B cell (primary cell): ENCODE measurements around the gene KLHL17. TPM values are rescaled to one million over a fixed set of nuclear protein-coding genes. Genes with fewer than 3 reads are reported as not detected.

ENCODE experiments used
- ATAC-seq: fragments of 200-7000 bp; cut with Tn5 transposase; one replicate; pipeline ENCODE4 v1.10.0; 2021; ENCODE audit warnings: low read depth, mild to moderate bottlenecking, moderate number of reproducible peaks, moderate library complexity
- CTCF ChIA-PET: fragments of 350-600 bp; sonication (Branson Sonifier 250); formaldehyde crosslinking; loops from one replicate; lab custom pipeline; 2021; ENCODE audit warnings: antibody characterized with exemption, inconsistent platforms; lab: Charles Lee
- POLR2A ChIA-PET: fragments of 350-600 bp; sonication (Branson Sonifier 250); formaldehyde crosslinking; loops from one replicate; lab custom pipeline; 2021; ENCODE audit warnings: antibody characterized with exemption; lab: Charles Lee
- DNase-seq: peaks from one replicate; pipeline ENCODE4 v3.0.0; 2013
- H2AFZ ChIP-seq: 2 replicates; pipeline ENCODE4 v1.6.1; 2012; ENCODE audit warnings: mild to moderate bottlenecking, low read depth, low read length; ENCODE audit not compliant: insufficient read depth, poor library complexity, severe bottlenecking
- H3K27ac ChIP-seq, 2 donors: 1 replicate in 1 of 2; 2 replicates in 1 of 2; pipeline ENCODE4 v1.5.1; 2012 to 2013; ENCODE audit warnings: low read length in 2 of 2, mild to moderate bottlenecking in 2 of 2, moderate library complexity in 1 of 2
- H3K27me3 ChIP-seq, 4 experiments: fragments of 200-600 bp in 1 of 4; sonication (generic) in 1 of 4; replicated peaks in 1 of 4; 1 replicate in 2 of 4; 2 replicates in 2 of 4; pipeline versions ENCODE4 v1.6.1 to v1.7.0; 2013 to 2016; ENCODE audit warnings: low read length in 3 of 4, mild to moderate bottlenecking in 2 of 4, mixed read lengths in 1 of 4, moderate library complexity in 1 of 4; ENCODE audit not compliant: insufficient read depth in 4 of 4, control insufficient read depth in 3 of 4; ENCODE audit errors: control extremely low read depth in 1 of 4
- H3K36me3 ChIP-seq, 2 experiments: replicated peaks in 1 of 2; 1 replicate in 1 of 2; 2 replicates in 1 of 2; pipeline versions ENCODE4 v1.6.1 to v1.7.1; 2013; ENCODE audit warnings: low read length in 1 of 2; ENCODE audit not compliant: insufficient read depth in 2 of 2, control insufficient read depth in 1 of 2; ENCODE audit errors: control extremely low read depth in 1 of 2, extremely low read depth in 1 of 2
- H3K4me1 ChIP-seq, 2 donors: fragments of 200-600 bp in 1 of 2; sonication (generic) in 1 of 2; 1 replicate in 1 of 2; 2 replicates in 1 of 2; pipeline versions ENCODE4 v1.5.1 to v1.6.1; 2013 to 2017; ENCODE audit warnings: low read length in 2 of 2; ENCODE audit not compliant: control insufficient read depth in 2 of 2, insufficient read depth in 2 of 2
- H3K4me2 ChIP-seq: replicated peaks from 2 replicates; pipeline ENCODE3; 2012; ENCODE audit warnings: mild to moderate bottlenecking, low read depth, low read length; ENCODE audit not compliant: poor library complexity, severe bottlenecking
- H3K4me3 ChIP-seq, 5 experiments: fragments of 200-600 bp in 1 of 5; sonication (generic) in 1 of 5; 1 replicate in 3 of 5; 2 replicates in 2 of 5; pipeline versions ENCODE4 v1.5.1 to v1.7.0; 2011 to 2016; ENCODE audit warnings: low read length in 4 of 5, mild to moderate bottlenecking in 4 of 5, low read depth in 2 of 5, control low read depth in 1 of 5, moderate library complexity in 1 of 5; ENCODE audit not compliant: insufficient read depth in 1 of 5; ENCODE audit errors: control extremely low read depth in 1 of 5, extremely low read depth in 1 of 5
- H3K79me2 ChIP-seq: fragments of 200-600 bp; sonication (generic); one replicate; pipeline ENCODE4 v1.6.0; 2016; ENCODE audit warnings: low read length; ENCODE audit not compliant: control insufficient read depth, insufficient read depth
- H3K9ac ChIP-seq: fragments of 200-600 bp; sonication (generic); 2 replicates; pipeline ENCODE4 v1.6.1; 2017; ENCODE audit warnings: mild to moderate bottlenecking, low read length, moderate library complexity
- H3K9me3 ChIP-seq, 3 donors: one replicate each; pipeline versions ENCODE4 v1.6.1 to v1.7.1; 2013; ENCODE audit warnings: low read length in 2 of 3; ENCODE audit not compliant: control insufficient read depth in 2 of 3, insufficient read depth in 1 of 3; ENCODE audit errors: control extremely low read depth in 1 of 3
- H4K20me1 ChIP-seq: 2 replicates; pipeline ENCODE4 v1.6.0; 2012; ENCODE audit warnings: mild to moderate bottlenecking, low read length; ENCODE audit not compliant: insufficient read depth, control insufficient read depth, poor library complexity, severe bottlenecking
- H3K27ac Mint-ChIP-seq: one replicate; pipeline ENCODE4 v1.8.0; 2021; ENCODE audit warnings: mixed read lengths
- H3K27me3 Mint-ChIP-seq: one replicate; pipeline ENCODE4 v1.8.0; 2021; ENCODE audit warnings: mixed read lengths
- H3K4me1 Mint-ChIP-seq: one replicate; pipeline ENCODE4 v1.8.0; 2021; ENCODE audit warnings: mixed read lengths
- H3K4me3 Mint-ChIP-seq: one replicate; pipeline ENCODE4 v1.8.0; 2021; ENCODE audit warnings: mixed read lengths
- H3K9me3 Mint-ChIP-seq: one replicate; pipeline ENCODE4 v1.8.0; 2022; ENCODE audit warnings: mixed read lengths; ENCODE audit not compliant: insufficient read depth
- CTCF ChIP-seq: fragments of 200-600 bp; IDR thresholded peaks from one replicate; pipeline ENCODE4 v1.8.0; 2022; ENCODE audit warnings: antibody characterized with exemption, mild to moderate bottlenecking
- EZH2 ChIP-seq: IDR thresholded peaks from 2 replicates; pipeline ENCODE4 v1.6.1; 2012; ENCODE audit warnings: borderline replicate concordance, low read depth, mild to moderate bottlenecking, moderate library complexity, low read length; ENCODE audit not compliant: insufficient read depth, poor library complexity, severe bottlenecking
- WGBS: methylation state at CpG from one replicate; pipeline ENCODE4 v1.1.5; 2013; ENCODE audit warnings: missing lambda C conversion rate; ENCODE audit not compliant: insufficient coverage; 5-methylcytosine and 5-hydroxymethylcytosine counted together
- intact Hi-C: fragments of 100-400 bp; cut with micrococcal nuclease; formaldehyde crosslinking; loops from one replicate; pipeline ENCODE4 v1.10.0; 2022
- polyA plus RNA-seq: library from polyadenylated mRNA; depleted of rRNA; stranded (reverse); fragments of >200 nt; gene quantifications from 2 replicates; pipeline ENCODE4 v1.2.3, GENCODE V29; 2012
- total RNA-seq, 2 donors: library from RNA; stranded (reverse); fragments of 120-200 nt in 1 of 2; gene quantifications; 1 replicate in 1 of 2; 2 replicates in 1 of 2; pipeline versions ENCODE4 v1.2.3 to v1.2.4, GENCODE V29; 2013 to 2022

Gene KLHL17
- total and polyA plus RNA-seq, 2 donors (not counting 1 experiment from before 2014, with no cell fraction given): 30.1 to 57.5 TPM

GRCh38 chr1:940107-941014 lies 20.0 kb upstream of the KLHL17 start:
- Mint-ChIP-seq H3K4me3 (peak overlapping the region; percentile 86), H3K27ac (no peak overlapping the region), H3K27me3 (peaks cover 22% of the 10 kb centered on the region), H3K9me3 (no peaks in the 10 kb centered on the region), H3K4me1 (peaks cover 14% of the 10 kb centered on the region)
- Histone ChIP-seq H3K79me2 (no peaks in the 10 kb centered on the region), H3K4me1 (peaks cover 31 to 34% of the 10 kb centered on the region in 2 donors), H4K20me1 (peaks cover 7% of the 10 kb centered on the region), H3K4me3 (peak overlapping the region in 3 of 5 experiments; percentile 34 to 56 (median 47)), H3K4me2 (peak overlapping the region; percentile 90), H2AFZ (peak overlapping the region; percentile 28), H3K27me3 (peaks cover 0 to 64% (median 22%) of the 10 kb centered on the region in 4 experiments), H3K27ac (no peak overlapping the region), H3K36me3 (peaks cover 0 to 6% of the 10 kb centered on the region in 2 experiments), H3K9me3 (peaks cover 0 to 6% (median 0%) of the 10 kb centered on the region in 3 donors), H3K9ac (peak overlapping the region; percentile 62)
- ChIA-PET CTCF (interaction anchor here (1.7 kb wide), 1 partner anchor 71 kb away, joined by 6 read pairs; no protein-coding TSS in a partner anchor), POLR2A (interaction anchor here (0.9 kb wide), 1 partner anchor 18 kb away, joined by 6 read pairs; the partner anchor contains the start of gene NOC2L)
- under 1% methylated on average over 85 of the region's 86 CpGs for whole genome bisulfite sequencing
- ATAC-seq: peak; percentile 31
- peak; percentile 68 for DNase-seq
- TF ChIP-seq EZH2: no peak
- TF ChIP-seq CTCF: no peak
- intact Hi-C loops: no loop called here
